Inflammatory macrophage (primary cell): ENCODE data around the gene CNKSR1.
A peak's percentile ranks its signal among the peaks of the same experiment; 100 is the strongest.

Source experiments
- DNase-seq, 2 donors: peaks; one replicate each; pipeline ENCODE4 v3.0.0-alpha.2; 2020 to 2022

The CNKSR1 gene

GRCh38 chr1:26230682-26231081 lies 53.4 kb downstream of the CNKSR1 start:
- peak; percentile 74 to 83 for DNase-seq

- DNase-seq, result peak; percentile 98 to 99
Measured at GRCh38 chr1:26233903-26234643, 56.8 kb downstream of the CNKSR1 start, which contains the start of gene CEP85. CEP85 (plus strand) TSS chr1:26234200; CDS start chr1:26239784, 5,584 bp downstream.

- DNase-seq, result peak in 1 of 2 donors; percentile 11
Measured at GRCh38 chr1:26234644-26235370, 57.5 kb downstream of the CNKSR1 start.

- DNase-seq, result peak in 1 of 2 donors; percentile 11
Measured at GRCh38 chr1:26237230-26237966, 60.1 kb downstream of the CNKSR1 start.
